Measurements from ENCODE around the gene PIK3IP1.

PIK3IP1 gene

DNA sequence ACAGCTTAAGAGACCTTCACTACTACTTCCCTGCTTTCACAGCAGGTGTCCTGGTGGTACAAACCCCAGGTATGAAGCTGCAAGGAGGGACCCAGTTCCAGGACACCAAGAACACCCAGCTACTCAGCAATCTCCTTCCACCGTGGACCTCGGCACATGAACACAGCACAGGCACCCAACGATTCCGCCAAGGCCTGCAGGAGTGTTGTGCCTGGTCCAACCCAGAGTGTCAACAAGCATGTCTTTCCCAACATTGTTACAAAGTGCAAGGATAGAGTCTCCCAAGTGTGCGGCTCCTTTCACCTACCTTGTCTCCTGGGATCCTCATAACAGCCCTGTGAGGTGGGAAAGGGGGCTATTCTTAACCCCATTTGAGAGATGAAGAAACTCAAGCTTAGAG is 42.0 kb upstream of the PIK3IP1 start:
- TF ChIP-seq, protein P1, sequence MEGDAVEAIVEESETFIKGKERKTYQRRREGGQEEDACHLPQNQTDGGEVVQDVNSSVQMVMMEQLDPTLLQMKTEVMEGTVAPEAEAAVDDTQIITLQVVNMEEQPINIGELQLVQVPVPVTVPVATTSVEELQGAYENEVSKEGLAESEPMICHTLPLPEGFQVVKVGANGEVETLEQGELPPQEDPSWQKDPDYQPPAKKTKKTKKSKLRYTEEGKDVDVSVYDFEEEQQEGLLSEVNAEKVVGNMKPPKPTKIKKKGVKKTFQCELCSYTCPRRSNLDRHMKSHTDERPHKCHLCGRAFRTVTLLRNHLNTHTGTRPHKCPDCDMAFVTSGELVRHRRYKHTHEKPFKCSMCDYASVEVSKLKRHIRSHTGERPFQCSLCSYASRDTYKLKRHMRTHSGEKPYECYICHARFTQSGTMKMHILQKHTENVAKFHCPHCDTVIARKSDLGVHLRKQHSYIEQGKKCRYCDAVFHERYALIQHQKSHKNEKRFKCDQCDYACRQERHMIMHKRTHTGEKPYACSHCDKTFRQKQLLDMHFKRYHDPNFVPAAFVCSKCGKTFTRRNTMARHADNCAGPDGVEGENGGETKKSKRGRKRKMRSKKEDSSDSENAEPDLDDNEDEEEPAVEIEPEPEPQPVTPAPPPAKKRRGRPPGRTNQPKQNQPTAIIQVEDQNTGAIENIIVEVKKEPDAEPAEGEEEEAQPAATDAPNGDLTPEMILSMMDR (IDR thresholded peaks at IDR 0.05; ENCODE audit: low read length, missing control alignments) = no peak
- H3K4me3 ChIP-seq (replicated peaks; ENCODE audit: low read depth, low read length) = no peak overlapping the region
- no peak for DNase-seq (ENCODE audit: low read depth)

DNA sequence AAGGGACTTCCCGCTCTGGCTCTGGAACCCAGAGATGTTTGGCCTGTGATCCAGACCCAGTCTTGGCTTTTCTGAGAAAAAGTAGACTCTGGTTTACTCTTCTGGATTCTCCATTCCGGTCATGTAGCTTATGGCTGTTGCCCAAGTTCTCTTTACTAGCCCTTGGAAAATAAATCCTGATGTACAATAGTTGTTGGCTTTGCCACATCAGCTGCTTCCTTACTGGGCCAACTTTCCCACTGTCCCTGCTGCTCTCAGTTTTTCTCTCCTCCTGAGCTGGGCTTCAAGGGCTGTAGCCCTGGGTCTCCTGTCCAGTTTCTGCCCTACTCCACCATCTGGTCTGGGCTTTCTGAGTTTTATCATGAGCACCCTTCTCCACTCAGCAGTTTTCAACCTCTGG is 41.4 kb upstream of the PIK3IP1 start:
- no peak for DNase-seq (ENCODE audit: low read depth)
- H3K4me3 ChIP-seq (replicated peaks; ENCODE audit: low read depth, low read length) = no peak overlapping the region
- TF ChIP-seq, protein P1 (IDR thresholded peaks at IDR 0.05; ENCODE audit: low read length, missing control alignments) = no peak

DNA sequence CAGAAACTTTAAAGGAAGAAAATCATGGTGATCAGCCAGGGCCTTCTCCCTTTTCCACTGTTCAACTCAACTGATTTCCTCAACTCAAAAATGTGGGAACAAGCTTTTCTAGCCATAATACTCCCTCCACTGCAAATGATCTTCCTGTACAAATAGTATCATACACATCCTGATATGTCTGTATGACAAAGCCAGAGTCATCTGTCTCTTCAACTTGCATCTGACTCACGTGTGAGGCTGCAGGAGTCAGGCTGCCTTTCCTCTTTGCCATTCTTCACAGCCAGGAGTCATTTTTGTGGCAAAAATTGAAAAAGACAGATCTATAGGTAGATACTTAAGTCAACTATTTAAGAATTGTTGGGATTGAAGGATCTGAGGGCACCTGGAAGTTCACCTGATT is 40.6 kb upstream of the PIK3IP1 start:
- no peak for DNase-seq (ENCODE audit: low read depth)
- TF ChIP-seq, protein P1 (IDR thresholded peaks at IDR 0.05; ENCODE audit: low read length, missing control alignments) = no peak
- H3K4me3 ChIP-seq (replicated peaks; ENCODE audit: low read depth, low read length) = no peak overlapping the region

DNA sequence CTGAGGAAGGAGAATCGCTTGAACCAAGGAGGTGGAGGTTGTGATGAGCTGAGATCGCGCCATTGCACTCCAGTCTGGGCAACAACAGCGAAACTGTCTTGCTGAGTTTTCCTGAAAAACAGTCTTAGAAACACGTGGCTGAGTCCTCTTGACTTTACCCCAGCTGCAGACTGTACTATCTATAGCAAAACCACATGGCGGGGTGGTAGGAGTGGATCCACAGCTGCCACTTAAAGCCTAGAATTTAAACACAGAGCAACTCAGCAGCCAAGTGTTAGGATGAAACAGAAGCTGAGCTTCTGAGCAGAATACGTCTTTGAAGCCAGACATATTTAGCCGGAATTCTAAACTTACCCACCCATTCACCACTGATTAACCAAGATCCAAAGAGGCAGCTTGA is 39.7 kb upstream of the PIK3IP1 start:
- no peak for DNase-seq (ENCODE audit: low read depth)
- H3K4me3 ChIP-seq (replicated peaks; ENCODE audit: low read depth, low read length) = no peak overlapping the region
- TF ChIP-seq, protein P1 (IDR thresholded peaks at IDR 0.05; ENCODE audit: low read length, missing control alignments) = no peak

DNA sequence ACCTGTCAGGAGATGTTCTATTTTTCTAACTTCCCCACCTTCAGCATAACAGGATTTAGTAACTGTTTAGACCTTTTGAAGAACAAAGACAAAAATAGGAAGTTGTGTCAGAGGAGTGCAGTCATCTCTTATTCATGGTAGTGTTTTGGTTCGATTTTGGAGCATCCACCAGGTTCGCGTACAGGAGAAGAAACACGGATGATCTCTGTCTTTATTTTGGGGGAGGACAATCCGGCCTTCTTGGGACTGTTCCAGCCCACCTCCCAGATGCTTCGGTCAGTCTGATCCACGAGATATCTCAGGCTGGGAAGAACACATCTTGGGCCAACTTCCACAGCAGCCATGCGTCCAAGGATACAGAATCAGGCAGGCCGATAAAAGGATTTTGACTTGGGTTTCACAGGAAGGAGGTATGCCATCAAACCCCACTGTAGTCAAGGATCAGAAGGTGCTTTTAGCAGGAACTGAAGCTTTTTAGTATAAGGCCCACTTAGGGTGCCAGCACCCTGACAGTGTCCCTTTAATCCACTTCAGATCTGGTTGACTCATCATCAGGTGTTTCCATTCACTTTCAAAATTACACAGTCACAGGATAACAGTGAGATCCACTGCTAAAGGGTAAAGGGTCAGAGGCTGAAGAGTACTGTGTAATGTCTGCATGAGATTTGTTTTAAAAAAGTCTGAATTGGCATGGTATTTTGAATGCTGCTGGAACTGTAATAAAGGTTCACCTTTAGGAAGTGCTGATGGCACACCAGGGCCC is 37.3 kb upstream of the PIK3IP1 start:
- TF ChIP-seq, protein P1 (IDR thresholded peaks at IDR 0.05; ENCODE audit: low read length, missing control alignments) = no peak
- DNase-seq (ENCODE audit: low read depth) = no peak
- no peak overlapping the region for H3K4me3 ChIP-seq (replicated peaks; ENCODE audit: low read depth, low read length)

DNA sequence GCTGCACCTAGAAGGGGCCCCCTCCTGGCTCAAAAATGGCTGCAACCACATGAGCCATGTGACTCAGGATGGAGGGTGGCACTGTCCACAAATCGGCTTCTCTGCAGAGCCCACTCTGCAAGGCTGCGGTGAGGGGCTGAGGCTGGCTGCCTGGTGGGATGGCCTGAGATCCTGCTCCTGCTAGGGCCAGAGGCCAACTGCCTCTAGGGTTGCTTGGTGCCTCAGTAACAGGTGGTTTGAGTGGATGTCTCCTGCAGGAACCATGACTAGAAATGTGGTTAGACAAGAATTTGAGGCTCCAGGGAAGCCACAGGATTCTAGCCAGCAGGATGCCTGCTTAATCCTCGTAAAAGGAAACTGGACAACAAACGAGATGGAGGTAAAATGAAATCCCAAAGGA is 36.7 kb upstream of the PIK3IP1 start:
- DNase-seq (ENCODE audit: low read depth) = no peak
- H3K4me3 ChIP-seq (replicated peaks; ENCODE audit: low read depth, low read length) = no peak overlapping the region
- TF ChIP-seq, protein P1 (IDR thresholded peaks at IDR 0.05; ENCODE audit: low read length, missing control alignments) = no peak

DNA sequence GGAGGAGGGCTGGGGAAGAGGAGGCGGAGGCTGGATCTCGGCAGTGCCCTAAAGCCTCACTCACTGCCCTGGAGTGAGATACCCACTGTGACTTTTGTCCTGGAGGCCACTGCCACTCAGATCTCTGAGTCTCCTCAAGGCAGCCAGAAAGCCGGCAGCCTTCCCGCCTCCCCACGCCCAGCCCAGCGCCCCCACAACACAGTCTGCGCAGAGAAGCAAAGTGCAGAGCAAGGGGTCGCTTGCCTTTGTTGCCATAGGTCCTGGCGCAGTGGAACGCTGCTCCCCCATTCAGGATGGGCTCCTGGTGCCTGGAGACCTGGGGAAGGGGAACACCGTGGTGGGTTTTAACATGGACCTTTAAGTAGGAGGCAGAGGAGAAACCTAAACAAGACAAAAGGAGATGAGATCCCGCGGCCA is 36.3 kb upstream of the PIK3IP1 start:
- TF ChIP-seq, protein P1 (IDR thresholded peaks at IDR 0.05; ENCODE audit: low read length, missing control alignments) = no peak
- DNase-seq (ENCODE audit: low read depth) = no peak
- H3K4me3 ChIP-seq (replicated peaks; ENCODE audit: low read depth, low read length) = no peak overlapping the region
